IPS-18c (cell line): ENCODE results near the gene AIG1.
"Not testable (repeated sequence)": the region's sequence is repeated elsewhere in the genome, so short reads cannot be mapped to it uniquely, and the experiment has no call there.

Source experiments
- H3K4me3 ChIP-seq: 2 replicates; pipeline ENCODE4 v1.7.0; 2013; ENCODE audit warnings: low read depth, mild to moderate bottlenecking, low read length, moderate library complexity; ENCODE audit not compliant: insufficient read depth
- H3K9me3 ChIP-seq: one replicate; pipeline ENCODE4 v1.6.1; 2013; ENCODE audit warnings: mild to moderate bottlenecking, low read length, moderate library complexity; ENCODE audit not compliant: control insufficient read depth, insufficient read depth

Gene AIG1, protein sequence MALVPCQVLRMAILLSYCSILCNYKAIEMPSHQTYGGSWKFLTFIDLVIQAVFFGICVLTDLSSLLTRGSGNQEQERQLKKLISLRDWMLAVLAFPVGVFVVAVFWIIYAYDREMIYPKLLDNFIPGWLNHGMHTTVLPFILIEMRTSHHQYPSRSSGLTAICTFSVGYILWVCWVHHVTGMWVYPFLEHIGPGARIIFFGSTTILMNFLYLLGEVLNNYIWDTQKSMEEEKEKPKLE

DNA sequence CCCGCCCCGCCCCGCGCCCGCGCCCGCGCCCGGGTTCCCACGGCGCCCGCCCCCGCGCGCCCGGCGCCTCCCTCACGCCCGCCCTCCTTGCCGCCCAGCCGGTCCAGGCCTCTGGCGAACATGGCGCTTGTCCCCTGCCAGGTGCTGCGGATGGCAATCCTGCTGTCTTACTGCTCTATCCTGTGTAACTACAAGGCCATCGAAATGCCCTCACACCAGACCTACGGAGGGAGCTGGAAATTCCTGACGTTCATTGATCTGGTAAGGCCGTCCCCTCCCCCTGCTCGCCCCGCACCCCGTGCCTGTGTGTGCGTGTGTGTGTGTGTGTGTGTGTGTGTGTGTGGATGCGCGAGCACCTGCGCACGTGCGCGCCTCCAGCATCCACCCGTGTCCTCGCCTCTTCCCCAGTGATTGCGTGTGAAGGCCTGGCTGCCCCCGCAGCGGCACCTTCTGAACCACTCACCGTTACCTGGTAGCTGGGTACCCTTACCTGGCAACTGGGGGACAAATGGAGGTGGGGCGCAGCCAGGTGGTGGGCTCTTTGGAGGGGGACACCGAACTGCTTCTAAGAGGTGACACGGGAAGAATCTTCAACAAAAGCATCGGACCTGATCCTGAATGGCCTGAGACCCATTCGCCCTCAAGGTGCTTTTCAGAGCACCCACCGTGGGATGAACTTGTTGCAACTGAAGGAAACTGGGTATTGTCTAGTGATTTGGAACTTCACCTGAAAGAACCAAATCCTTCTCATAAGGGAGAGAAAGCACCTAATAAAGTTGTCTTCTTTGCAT lies at the start of gene AIG1:
Gene AIG1, plus strand, starts transcription at position 84 of the 791 bp plus-strand sequence. Its CDS starts 37 bp downstream, at position 121.
- Histone ChIP-seq H3K4me3 (peak within 1 kb of the TSS; percentile 81), H3K9me3 (no peaks in the 10 kb centered on the region)

DNA sequence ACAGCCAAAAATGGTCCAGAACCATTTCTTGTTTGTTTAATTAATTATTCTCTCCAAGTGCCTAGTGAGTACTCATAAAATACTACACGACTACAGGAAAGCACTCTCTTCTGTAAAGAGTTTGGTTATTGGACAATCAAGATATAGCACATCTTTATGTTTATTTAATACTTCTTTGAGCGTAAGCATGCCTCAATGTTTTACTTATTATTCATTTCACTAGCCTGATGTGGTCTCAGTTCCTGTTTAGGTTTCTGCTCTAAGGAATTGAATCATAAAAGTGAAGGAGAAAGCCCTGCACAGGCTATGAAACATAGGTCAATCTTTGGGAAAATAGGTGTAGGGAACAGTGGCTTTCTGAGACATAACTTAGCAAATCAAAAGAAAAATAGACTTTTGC lies 45.9 kb upstream of the AIG1 start:
- Histone ChIP-seq H3K9me3 (no peaks in the 10 kb centered on the region), H3K4me3 (no peak overlapping the region)

DNA sequence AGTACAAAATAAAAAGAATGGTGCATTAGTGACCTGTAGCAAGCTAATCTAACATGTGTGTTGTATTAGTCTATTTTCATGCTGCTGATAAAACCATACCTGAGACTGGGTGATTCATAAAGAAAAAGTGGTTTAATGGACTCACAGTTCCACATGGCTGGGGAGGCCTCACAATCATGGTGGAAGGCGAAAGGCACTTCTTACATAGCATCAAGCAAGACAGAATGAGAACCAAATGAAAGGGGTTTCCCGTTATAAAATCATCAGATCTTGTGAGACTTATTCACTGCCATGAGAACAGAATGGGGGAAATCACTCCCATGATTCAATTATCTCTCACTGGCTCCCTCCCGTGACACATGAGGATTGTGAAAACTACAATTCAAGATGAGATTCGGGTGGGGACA lies 45.4 kb upstream of the AIG1 start:
- H3K4me3 ChIP-seq, result no peak overlapping the region
- H3K9me3 ChIP-seq, result no peaks in the 10 kb centered on the region

DNA sequence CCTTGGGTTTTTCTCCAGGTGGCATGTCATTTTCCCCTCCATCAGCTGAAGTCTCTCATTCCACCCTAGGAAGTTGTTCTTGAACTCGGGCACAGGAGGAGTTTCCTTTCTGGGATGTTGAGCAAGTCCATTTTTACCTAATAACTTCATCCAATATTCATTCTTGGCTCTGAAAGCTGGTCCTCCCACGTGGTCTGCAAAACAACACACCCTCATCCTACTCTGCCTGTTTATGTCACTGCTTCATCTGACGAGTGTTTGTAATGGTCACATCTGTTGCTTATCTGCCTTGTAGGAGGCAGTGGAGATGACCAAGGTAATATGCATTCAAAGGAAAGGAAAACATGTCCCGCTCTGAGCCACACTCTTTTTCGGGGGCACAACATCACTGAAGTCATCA lies 41.7 kb upstream of the AIG1 start:
- no peak overlapping the region for H3K4me3 ChIP-seq
- H3K9me3 ChIP-seq, result no peaks in the 10 kb centered on the region

DNA sequence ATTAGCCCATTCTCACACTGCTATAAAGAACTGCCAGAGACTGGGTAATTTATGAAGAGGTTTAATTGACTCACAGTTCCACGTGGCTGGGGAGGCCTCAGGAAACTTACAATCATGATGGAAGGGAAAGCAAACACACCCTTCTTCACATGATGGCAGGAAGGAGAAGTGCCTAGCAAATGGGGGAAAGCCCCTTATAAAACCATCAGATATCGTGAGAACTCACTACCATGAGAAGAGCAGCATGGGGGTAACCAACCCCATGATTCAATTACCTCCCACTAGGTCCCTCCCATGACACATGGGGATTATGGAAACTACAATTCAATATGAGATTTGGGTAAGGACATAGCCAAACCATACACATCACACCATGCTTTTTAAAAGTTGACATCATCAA lies 39.8 kb upstream of the AIG1 start:
- not testable (repeated sequence) for H3K9me3 ChIP-seq, H3K4me3 ChIP-seq

DNA sequence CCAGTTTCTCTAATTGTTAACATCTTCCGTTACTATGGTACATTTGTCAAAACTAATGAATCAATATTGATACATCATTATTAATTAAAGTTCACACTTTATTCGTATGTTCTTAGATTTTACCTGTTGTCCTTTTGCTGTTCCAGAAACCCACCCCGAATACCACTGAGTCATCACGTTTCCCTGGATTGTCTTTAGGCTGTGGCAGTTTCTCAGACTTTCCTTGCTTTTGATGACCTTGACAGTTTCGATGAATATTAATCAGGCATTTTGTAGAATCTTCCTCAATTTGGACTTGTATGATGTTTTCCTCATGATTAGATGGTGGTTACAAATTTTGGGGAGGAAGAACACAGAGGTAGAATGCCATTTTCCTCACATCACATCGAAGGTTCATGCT lies 39.1 kb upstream of the AIG1 start:
- Histone ChIP-seq H3K4me3 (no peak overlapping the region), H3K9me3 (no peaks in the 10 kb centered on the region)

DNA sequence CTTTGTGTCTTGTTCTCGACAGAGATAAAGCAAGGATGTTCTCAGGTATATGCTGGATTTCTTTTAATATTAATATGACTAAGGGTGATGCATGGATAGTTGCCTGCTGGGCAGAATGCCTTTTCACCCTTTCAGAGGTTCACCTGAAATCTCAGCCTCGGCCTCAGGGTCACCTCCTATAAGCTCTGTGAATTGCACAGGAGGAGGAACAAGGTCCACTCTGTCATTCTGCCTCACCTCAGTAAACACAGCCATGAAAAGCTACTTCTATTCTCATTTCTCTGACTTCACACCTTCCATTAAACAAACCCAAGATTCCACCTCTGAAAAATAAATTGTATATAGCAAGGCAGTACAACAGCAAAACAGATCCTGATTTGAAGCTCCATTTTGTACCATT lies 38.1 kb upstream of the AIG1 start:
- Histone ChIP-seq H3K9me3 (no peaks in the 10 kb centered on the region), H3K4me3 (no peak overlapping the region)

DNA sequence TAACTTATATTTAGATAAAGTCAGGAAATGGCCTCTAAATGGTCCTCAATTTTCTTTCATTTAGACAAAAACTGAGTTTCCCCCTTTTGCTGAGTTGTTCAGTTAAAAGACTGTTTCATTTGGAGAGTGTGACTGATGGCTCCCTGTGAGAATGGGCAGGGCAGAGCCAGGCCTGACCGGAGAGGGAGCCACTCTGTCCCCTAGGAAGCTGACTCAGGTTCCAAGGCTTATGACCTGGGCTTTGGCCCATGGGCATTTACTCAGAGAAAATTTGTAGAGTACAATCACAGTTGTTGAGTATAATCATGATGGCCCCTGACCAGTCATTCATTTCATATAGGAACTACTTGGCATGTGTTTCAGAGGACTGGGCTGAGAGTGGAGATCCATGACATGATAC lies 37.0 kb upstream of the AIG1 start:
- H3K4me3 ChIP-seq, result no peak overlapping the region

DNA sequence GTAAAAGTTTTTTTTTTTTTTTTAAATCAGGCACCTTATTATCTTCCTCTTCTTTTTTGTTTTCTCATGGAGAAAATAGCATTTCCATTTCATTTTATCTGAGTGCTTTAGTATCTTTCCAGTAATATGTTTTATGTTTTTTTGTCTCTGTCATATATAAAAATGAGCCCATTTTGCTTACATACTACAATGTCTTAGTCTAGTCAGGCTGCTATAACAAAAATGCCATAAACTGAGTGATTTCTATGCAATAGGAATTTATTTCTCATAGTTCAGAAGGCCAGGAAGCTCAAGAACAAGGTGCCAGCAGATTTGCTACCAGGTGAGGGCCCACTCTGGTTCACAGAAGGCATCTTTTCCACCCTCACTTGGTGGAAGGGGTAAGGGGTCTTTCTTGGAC lies 35.7 kb upstream of the AIG1 start:
- H3K9me3 ChIP-seq, result no peaks in the 10 kb centered on the region
- no peak overlapping the region for H3K4me3 ChIP-seq

More for the DNA sequence above, 37.0 kb upstream of the AIG1 start:
- H3K9me3 ChIP-seq, result no peaks in the 10 kb centered on the region

DNA sequence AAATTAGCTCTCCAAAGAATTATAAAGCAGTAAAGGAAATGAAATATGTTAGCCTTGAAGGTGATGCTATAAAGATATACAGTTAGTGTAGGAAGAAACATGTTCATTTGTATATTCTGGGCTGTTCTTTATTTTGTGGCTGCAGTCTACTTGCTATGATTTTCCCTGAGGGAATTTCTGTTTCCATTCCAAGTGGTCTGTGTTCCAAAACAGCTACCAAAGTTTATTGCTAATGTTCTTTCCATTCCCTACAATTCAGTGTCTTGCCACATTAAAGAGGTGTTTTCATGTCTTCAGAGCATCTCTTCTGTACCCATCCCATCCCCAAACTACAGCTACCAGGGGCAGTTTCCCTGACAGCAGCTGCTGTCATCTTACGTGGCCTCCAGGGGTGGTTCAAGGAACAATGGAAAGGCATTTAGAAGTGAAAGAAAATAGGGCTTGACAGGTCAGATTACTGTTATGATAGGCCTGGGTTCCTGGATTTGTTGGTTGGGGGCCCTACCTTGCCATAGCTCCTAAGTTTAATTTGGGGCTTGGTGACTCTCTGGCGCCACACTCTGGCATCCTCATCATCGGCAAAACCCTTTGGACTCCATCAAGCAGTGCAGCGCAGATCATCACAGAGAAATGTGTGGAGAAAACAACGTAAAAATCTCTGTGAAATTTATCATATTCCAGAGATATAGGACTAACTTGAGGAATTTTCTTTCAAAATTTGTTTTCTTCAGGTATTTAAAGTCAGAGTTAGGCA lies 33.8 kb upstream of the AIG1 start:
- H3K9me3 ChIP-seq, result no peaks in the 10 kb centered on the region
- no peak overlapping the region for H3K4me3 ChIP-seq

DNA sequence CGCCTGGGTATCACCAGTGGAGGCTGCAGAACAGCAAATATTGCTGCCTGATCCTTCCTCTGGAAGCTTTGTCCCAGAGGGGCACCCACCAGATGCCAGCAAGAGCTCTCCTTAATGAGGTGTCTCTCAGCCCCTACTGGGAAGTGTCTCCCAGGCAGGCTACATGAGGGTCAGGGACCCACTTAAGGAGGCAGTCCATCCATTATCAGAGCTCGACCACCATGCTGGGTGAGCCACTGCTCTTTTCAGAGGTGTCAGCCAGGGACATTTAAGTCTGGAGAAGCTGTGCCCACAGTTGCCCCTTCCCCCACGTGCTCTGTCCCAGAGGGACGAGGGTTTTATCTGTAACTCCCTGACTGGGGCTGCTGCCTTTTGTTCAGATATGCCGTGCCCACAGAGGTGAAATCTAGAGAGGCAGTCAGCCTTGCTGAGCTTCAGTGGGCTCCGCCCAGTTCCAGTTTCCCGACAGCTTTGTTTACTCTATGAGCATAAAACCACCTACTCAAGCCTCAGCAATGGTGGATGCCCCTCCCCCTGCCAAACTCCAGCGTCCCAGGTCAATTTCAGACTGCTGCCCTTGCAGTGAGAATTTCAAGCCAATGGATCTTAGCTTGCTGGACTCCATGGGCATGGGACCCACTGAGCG lies 25.9 kb upstream of the AIG1 start:
- H3K4me3 ChIP-seq, result no peak overlapping the region
- no peaks in the 10 kb centered on the region for H3K9me3 ChIP-seq

DNA sequence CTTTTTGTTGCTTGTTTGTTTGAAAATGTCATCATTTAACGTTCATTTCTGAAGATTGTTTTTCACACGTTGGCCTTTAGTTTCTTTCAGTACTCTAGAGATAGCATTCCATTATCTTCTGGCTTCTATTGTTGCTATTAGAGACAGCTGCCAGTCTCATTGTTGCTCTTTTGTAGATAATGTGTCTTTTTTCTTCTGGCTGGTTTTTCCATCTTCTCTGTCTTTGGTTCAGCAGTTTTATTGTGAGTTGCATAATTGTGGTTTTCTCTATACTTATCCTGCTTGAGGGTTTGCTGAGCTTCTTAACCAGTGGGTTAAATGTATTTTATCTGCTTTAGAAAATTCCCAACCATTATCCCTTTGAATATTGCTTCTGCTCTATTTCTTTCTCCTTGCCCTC lies 23.2 kb upstream of the AIG1 start:
- no peaks in the 10 kb centered on the region for H3K9me3 ChIP-seq
- H3K4me3 ChIP-seq, result no peak overlapping the region

DNA sequence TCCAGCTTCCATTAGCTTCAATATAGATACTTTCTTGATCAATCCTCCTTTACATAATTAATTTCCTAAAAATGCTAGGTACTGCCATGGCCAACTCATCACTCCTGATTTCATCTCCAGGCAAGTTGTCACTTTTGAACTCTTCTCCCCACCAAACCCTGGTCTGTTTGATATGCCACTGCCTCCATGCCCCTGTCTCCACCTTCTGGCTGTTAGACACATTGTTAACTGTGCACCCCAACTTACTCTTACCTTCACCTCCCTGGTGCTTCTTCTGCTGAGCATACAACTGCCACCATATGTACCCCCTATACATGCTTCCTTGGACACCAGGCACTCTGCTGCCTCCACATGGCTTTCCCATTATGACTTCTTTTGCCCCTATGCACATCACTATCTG lies 21.9 kb upstream of the AIG1 start:
- Histone ChIP-seq H3K9me3 (no peaks in the 10 kb centered on the region), H3K4me3 (no peak overlapping the region)

DNA sequence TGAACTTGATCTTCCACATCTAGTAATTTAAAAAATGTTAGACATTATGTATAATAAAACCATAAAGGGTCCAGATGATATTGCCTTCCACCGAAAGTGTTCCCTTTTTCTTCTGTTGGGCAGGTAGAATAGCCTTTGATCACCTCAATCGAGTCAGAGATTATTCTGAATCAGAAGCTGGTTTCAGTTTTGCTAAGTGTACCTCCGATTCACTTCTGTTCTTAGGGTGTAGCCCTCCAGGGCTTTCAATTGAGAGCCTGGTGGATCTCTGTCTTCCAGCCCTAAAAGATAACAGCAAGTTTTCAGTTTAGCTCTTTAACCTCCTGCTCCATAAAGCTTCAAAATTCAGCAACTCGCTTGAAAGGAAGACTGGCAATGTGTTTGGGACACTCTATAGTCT lies 21.1 kb upstream of the AIG1 start:
- Histone ChIP-seq H3K9me3 (no peaks in the 10 kb centered on the region), H3K4me3 (no peak overlapping the region)

DNA sequence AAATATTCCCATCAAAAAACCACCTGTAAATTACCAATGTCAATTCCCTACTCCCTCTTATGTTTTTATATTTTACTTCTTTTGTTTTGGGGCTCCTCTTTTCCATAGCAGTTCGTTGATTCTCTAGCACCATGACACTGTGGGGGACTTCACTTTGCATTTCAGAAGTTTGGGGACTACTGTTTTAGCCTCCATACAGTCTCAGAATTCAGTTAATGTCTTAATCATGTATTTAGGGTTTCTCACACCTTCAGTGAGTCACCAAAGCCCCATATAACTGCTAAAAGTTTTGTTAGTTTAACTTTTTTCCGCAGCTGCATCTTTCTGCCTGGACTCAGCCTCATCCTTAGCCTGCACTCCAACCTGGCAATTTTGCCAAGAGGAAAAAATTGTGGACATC lies 20.7 kb upstream of the AIG1 start:
- Histone ChIP-seq H3K4me3 (no peak overlapping the region), H3K9me3 (no peaks in the 10 kb centered on the region)

DNA sequence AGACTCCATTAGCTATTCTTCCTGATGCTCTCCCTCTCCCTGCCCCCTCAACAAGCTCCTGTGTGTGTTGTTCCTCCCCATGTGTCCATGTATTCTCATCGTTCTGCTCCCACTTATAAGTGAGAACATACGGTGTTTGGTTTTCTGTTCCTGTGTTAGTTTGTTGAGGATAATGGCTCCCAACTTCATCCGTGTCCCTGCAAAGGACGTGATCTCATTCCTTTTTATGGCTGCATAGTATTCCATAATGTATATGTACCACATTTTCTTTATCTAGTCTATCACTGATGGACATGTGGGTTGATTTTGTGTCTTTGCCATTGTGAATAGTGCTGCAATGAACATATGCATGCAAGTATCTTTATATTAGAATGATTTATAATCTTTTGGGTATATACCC lies 16.3 kb upstream of the AIG1 start:
- H3K4me3 ChIP-seq, H3K9me3 ChIP-seq: not testable (repeated sequence)

DNA sequence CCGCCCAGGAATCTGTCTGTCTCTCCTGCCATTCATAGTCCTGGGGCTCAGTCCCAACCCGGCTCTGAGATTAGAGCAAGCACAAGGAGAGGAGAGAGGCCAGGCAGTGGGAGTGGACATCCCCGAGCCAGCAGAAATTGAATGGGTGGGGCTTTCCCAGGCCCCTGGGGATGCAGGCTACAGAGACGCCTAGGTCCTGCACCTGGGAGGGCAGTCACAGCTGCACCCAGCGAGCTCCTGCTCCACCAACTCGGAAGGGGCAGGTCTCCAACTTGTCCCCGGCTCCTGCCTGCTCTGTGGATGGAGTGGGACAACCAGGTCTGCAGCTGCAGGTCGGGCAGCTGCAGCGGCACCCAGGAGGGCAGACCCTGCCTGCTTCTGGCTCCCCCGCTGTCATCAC lies 11.1 kb upstream of the AIG1 start:
- Histone ChIP-seq H3K4me3 (no peak overlapping the region), H3K9me3 (peaks cover 4% of the 10 kb centered on the region)

DNA sequence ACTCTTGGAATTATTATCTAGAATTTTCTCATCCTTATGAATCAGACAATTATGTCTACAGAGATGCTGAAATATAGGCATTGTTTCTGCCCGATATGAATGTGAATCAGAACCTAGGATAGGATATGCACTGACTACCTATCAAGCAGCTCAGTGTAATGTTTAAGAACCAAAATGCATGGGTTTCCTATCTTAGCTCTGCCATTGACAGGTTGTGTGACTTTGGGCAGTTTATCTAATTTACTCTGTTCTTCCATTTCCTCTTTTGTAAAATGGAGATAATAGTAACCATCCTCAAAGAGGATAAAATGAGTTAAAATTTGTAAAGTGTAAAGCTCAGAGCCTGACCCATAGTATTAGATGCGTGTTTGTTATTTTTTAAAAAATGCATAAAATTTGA lies 10.2 kb upstream of the AIG1 start:
- no peak overlapping the region for H3K4me3 ChIP-seq

More for the DNA sequence above, 10.2 kb upstream of the AIG1 start:
- peaks cover 4% of the 10 kb centered on the region for H3K9me3 ChIP-seq
